HG03025 (cell line): Measurements from ENCODE around the gene TANGO2.

Experiments used
- ATAC-seq: cut with Tn5 transposase; IDR thresholded peaks from one replicate; pipeline ENCODE4 v1.9.1; 2021; ENCODE audit warnings: mild to moderate bottlenecking, moderate library complexity; ENCODE audit not compliant: unreplicated experiment, low FRiP score

Gene TANGO2

DNA sequence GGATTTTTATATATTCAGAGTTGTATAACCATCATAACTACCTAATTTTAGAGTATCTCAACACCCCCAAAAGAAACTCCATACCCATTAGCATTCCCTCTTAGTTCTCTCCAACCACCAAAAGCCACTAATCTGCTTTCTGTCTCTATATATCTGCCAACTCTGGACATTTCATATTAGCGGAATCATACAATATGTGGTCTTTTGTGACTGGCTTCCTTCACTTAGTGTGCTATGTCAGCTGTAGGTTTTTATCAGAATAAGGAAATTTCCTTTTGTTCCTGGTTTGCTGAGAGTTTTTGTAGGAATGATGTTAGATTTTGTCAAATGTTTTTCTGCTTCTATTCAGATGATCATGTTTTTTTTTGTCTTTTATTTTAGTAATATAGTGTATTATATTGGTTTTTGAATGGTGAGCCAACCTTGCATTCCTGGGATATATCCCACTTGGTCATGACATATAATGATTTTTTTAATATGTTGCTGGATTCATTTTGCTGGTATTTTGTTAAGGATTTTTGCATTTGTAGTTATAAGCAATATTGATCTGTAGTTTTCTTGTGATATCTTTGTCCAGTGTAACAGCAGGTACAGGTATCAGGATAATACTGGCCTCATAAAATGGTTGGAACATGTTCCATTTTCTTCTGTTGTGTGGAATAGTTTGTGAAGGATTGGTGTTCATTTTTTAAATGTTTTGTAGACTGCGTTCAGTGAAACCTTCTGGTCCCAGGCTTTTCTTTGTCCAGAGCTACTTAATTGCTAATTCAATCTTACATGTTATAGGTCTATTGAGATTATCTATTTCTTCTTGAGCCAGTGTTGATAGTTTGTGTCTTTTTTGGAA lies 75.9 kb downstream of the TANGO2 start:
- ATAC-seq, result no peak

- ATAC-seq, result no peak
Observed at GRCh38 chr22:20099099-20099711, 78.3 kb downstream of the TANGO2 start.

DNA sequence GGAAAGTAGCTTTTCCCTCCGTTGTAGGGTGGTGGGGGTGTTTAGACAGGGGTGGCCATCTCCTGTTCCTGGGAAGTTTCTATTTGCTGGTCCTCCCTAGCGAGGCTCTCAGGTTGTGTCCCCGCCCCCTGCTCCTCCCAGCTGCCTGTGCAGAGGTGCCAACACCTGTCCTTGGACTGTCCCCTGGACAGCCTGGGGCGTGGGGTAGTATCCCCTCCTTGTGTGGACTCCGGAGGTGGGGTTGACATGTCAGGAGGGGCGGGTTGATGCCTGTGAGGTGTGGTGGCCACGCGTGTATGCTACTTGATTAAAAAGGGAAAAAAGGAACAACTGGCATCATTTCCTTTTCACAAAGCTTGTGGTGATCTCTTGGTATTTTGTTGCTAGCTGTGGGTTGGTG lies 80.7 kb downstream of the TANGO2 start:
- ATAC-seq, result no peak

DNA sequence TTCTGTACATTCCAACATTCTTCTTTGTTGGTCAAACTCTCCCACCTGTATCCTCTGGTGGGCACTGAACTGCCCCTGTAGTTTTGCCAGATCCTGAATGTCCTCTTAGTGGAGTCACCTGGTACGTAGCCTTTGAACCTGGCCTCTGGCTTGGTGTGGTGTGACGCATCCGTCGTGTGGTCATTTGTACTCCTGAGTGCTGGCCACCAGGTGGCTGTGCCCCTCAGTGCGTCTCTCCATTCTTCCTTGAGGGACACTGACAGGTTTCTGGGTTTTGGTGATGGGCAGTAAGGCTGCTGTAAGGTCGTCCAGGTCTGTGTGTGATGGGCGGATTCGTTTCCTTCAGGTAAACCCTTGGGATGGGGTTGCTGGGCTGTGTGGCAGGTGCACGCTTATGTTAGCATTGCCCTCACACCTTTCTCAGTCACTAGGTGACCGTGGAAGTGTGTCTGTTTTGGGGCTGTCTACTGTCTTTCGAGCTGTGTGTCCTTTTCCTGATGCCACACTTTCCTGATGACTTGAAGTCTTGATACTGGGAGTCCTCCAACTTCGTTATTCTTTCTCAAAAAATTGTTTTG lies 81.4 kb downstream of the TANGO2 start:
- no peak for ATAC-seq

DNA sequence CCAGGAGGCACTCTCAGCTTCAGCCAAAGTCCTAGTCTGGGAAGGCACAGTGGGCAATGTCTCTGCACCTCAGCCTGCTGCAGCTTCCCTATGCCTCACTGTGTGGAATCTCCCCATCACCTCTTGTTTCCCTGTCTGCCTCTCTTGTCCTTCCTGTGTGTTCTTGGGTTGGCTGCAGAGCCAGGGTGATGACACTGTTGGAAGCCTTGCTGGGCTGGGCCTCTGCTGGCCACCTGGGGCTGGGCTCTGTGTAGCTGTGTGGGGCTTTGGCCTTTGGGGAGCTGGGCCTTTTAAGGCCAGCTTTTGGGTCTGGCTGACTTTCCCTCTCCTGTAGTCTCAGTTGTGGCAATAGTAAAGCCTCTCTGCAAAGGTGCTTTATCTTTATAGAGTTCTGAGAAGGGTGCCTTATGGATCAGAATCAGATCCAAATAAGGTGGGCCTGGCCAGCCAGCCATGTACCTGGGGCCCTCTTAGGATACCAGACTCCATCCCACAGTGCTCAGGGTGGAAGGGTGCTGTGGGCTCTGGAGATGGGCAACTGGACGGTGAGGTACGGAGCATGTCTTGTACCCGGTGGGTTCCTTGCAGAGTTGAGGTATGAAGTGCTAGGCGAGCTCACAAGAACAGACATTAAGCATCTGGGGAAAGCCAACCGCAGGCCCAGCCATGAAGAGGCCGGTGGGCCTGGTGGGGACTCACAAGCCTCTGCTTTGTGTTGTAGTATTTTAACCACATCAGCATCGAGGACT lies 84.7 kb downstream of the TANGO2 start:
- no peak for ATAC-seq

- ATAC-seq, result no peak
Observed at GRCh38 chr22:20106205-20106848, 85.4 kb downstream of the TANGO2 start.

GRCh38 chr22:20106849-20107237 lies 85.9 kb downstream of the TANGO2 start:
- ATAC-seq, result no peak

- ATAC-seq, result no peak
Observed at GRCh38 chr22:20107471-20107901, 86.6 kb downstream of the TANGO2 start.

- no peak for ATAC-seq
Observed at GRCh38 chr22:20107951-20108756, 87.2 kb downstream of the TANGO2 start.

DNA sequence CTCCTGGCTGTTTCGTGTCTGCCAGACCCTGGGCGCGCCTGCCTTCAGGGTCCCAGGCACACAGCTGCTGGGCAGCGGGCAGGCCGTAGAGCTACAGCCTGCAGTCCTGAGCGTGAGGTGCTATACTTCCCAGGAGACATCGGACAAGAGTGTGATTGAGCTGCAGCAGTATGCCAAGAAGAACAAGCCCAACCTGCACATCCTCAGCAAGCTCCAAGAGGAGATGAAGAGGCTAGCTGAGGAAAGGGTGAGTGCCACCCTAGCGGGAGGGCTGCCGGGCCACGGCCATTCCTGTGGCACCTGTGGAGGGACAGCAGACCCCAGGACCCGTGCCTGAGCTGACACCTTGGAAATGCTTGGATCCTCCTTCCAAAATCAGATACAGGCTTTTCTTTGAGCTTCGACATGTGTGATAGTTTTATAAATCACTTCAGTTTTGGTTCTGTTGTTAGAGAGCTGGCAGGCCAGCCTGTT lies 87.9 kb downstream of the TANGO2 start:
- no peak for ATAC-seq

- no peak for ATAC-seq
Observed at GRCh38 chr22:20109411-20110358, 88.8 kb downstream of the TANGO2 start.

DNA sequence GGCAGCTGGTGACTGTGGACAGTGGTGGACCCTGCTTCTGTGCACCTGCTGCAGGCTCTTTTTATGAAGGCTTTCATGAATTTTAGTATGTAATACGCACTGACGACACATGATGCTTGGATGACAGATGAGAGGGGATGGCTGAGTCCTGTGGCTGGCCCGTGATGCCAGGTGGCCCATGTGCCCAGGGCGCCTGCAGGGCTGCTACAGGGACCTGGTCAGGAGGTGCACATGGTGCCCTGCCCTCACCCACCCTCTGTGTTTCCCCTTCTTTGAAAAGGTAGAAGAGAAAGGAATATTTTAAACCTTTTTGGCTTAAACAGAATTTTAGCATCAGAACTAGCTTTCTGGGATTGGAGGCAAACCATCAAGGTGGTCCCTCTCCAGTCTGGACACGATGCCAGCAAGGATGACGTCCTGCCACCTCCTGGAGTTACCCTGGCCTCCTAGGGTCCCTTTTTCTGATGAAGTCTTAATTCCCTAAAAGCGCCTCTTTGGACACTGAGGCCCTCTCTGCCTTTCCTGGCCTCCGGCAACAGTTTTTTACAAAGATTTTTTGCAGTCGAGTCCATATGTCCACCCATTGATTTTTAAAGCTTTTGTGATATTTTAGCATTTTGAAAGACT lies 89.6 kb downstream of the TANGO2 start:
- no peak for ATAC-seq

- no peak for ATAC-seq
Observed at GRCh38 chr22:20111045-20111688, 90.3 kb downstream of the TANGO2 start.

DNA sequence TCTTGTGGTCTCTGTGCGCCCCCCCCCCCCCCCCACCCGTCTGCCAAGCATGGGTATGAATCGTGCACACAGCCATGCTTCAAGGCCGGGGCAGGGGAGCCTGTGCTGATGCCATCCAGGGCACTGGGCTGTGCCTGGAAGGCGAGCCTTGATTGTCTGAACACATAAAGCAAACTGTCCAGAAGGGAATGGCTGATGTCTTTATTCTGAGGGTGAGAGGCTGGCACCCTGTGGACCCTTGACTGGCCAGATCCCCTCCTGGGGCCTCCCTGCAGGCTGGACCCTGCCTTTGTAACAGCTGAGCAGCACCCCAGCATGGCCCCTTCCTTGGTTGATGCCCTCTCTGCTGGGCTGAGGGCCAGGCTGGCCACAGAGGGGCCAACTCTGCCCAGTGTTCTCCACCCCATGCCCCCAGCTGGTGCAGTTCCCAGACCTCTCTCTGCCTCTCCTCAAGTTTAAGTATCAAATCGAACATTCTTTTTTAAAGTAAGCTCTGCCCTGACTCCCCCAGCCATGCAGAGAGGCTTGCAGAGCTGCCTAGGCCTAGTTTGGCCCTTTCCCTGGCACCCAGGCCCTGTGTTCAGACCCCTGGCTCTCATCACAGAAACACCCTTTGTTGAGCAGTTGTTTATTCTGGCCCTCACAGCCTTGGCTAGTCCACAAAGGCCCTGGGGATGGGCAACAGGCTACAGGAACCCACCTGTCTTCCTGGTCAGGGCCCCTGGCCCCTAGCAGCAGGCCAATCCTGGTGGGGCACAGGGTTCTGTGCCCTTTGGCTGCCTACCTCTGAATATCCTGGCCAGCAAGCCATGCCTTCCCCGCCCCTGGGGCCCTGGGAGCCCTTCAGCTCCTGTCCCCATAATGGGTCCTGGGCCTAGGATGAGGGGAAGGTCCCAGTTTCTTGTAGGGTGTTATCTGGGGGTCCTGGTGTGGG lies 91.0 kb downstream of the TANGO2 start:
- no peak for ATAC-seq

DNA sequence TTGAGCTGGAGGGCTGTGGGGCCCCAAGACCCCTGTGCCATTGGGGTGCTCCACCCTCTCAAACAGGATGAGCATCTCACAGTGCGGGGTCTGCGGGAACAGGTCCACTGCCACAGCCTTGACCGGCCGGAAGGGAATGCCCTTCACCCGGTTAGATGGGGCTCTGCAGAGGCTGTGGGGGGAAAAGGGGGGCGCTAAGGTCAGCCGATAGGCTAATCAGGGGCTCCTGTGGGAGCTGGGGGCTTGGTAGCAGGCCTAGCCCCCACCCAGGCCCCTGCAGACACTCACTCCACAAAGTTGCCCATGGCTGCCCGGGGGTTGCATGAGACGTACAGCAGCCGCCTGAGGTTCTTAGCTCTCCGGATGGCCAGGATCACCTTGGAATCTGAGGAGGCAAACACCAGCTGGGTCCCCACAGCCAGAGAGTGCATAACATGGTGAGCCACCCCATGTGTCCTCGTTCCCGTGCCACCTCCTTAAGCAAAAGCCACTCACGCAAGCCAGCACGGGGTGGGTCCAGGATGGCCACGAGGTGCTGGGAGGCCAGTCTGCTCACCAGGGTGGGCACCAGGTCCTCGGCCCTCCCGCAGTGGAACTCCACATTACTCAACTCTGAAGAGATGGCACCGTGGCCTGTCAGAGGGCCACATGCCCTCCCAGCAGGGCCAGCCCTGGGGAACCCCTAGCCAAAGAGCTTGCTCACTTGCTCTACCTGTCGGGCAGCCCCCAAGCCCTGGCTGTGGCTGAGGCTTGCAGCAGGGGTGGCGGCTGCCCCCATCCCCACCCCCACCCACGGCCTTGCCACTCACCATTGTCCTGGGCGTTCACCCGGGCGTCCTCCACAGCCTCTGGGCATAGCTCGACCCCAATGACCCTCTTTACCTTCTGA lies 92.0 kb downstream of the TANGO2 start:
- ATAC-seq, result no peak
